ENCODE results near the gene TCF7L2.

DNA sequence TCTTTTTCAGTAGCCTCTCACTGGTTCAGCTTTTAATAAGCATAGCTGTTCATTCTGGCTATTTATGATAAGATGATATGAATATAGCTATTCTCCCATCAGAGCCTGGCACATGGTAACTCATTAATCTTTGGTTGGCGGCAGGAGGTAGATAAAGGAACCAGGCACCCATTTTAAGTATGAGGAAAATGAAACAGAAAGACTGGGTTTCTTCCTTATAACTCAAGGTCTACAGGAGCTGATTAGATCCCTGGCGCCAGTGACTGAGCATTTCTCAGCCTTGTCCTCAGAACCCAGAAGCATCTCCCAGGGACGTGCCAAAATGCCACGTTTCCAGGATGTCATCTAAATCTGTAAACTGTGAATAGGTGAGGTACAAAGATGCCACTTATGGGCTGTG lies 141.9 kb downstream of the TCF7L2 start:
- TF ChIP-seq POLR2AphosphoS5 (IDR thresholded peaks at IDR 0.05): no peak
- no peak for TF ChIP-seq EZH2 (IDR thresholded peaks at IDR 0.05; ENCODE audit: borderline replicate concordance, insufficient read depth, low read length, poor library complexity, severe bottlenecking)
- TF ChIP-seq, protein P1, sequence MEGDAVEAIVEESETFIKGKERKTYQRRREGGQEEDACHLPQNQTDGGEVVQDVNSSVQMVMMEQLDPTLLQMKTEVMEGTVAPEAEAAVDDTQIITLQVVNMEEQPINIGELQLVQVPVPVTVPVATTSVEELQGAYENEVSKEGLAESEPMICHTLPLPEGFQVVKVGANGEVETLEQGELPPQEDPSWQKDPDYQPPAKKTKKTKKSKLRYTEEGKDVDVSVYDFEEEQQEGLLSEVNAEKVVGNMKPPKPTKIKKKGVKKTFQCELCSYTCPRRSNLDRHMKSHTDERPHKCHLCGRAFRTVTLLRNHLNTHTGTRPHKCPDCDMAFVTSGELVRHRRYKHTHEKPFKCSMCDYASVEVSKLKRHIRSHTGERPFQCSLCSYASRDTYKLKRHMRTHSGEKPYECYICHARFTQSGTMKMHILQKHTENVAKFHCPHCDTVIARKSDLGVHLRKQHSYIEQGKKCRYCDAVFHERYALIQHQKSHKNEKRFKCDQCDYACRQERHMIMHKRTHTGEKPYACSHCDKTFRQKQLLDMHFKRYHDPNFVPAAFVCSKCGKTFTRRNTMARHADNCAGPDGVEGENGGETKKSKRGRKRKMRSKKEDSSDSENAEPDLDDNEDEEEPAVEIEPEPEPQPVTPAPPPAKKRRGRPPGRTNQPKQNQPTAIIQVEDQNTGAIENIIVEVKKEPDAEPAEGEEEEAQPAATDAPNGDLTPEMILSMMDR (IDR thresholded peaks at IDR 0.05; ENCODE audit: poor library complexity, severe bottlenecking): no peak
- no peak for TF ChIP-seq EP300 (conservative IDR thresholded peaks at IDR 0.05; ENCODE audit: poor library complexity, severe bottlenecking)
- no peak for TF ChIP-seq TAF1 (IDR thresholded peaks at IDR 0.05; ENCODE audit: low read depth)
- TF ChIP-seq, protein P2, sequence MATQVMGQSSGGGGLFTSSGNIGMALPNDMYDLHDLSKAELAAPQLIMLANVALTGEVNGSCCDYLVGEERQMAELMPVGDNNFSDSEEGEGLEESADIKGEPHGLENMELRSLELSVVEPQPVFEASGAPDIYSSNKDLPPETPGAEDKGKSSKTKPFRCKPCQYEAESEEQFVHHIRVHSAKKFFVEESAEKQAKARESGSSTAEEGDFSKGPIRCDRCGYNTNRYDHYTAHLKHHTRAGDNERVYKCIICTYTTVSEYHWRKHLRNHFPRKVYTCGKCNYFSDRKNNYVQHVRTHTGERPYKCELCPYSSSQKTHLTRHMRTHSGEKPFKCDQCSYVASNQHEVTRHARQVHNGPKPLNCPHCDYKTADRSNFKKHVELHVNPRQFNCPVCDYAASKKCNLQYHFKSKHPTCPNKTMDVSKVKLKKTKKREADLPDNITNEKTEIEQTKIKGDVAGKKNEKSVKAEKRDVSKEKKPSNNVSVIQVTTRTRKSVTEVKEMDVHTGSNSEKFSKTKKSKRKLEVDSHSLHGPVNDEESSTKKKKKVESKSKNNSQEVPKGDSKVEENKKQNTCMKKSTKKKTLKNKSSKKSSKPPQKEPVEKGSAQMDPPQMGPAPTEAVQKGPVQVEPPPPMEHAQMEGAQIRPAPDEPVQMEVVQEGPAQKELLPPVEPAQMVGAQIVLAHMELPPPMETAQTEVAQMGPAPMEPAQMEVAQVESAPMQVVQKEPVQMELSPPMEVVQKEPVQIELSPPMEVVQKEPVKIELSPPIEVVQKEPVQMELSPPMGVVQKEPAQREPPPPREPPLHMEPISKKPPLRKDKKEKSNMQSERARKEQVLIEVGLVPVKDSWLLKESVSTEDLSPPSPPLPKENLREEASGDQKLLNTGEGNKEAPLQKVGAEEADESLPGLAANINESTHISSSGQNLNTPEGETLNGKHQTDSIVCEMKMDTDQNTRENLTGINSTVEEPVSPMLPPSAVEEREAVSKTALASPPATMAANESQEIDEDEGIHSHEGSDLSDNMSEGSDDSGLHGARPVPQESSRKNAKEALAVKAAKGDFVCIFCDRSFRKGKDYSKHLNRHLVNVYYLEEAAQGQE (IDR thresholded peaks at IDR 0.05; ENCODE audit: borderline replicate concordance): no peak
- TF ChIP-seq RAD21 (conservative IDR thresholded peaks at IDR 0.05): no peak
